Adipose tissue (tissue), 3 donors: ENCODE results near the gene TM4SF5. TPM values are rescaled to one million over a fixed set of nuclear protein-coding genes. Genes with fewer than 3 reads are reported as not detected.
"Not testable (repeated sequence)": the region's sequence is repeated elsewhere in the genome, so short reads cannot be mapped to it uniquely, and the experiment has no call there.

Source experiments
- H3K27ac ChIP-seq: one replicate; pipeline ENCODE4 v1.5.1; 2013; ENCODE audit warnings: low read depth, low read length
- WGBS, 3 donors: extraction: QIAGEN DNeasy Blood & Tissue Kit; methylation state at CpG; one replicate each; pipeline ENCODE4 v1.1.7; 2013; 5-methylcytosine and 5-hydroxymethylcytosine counted together
- polyA plus RNA-seq, 3 donors: library from polyadenylated mRNA; stranded (reverse); fragments of 200-250 nt; gene quantifications; one replicate each; pipeline ENCODE4 v1.2.3, GENCODE V29; 2013
- donor health status: healthy with polysubstance abuse.
- donor health status: Bipolar disorder and iron deficiency.
- donor health status: healthy.

Gene TM4SF5
- polyA plus RNA-seq, 3 donors: 0.12 to 0.85 TPM; not detected in 1

GRCh38 chr17:4812690-4813089 lies 41.0 kb downstream of the TM4SF5 start:
- whole genome bisulfite sequencing, 3 donors: 76 to 90% (median 88%) methylated on average over 7 of the region's 7 CpGs
- H3K27ac ChIP-seq: no peak overlapping the region

GRCh38 chr17:4815043-4815675 lies 43.5 kb downstream of the TM4SF5 start:
- H3K27ac ChIP-seq: no peak overlapping the region
- WGBS, 3 donors: 80 to 91% (median 87%) methylated on average over 7 of the region's 7 CpGs

GRCh38 chr17:4816826-4817225 lies 45.1 kb downstream of the TM4SF5 start:
- WGBS, 3 donors: 89 to 94% (median 92%) methylated on average over 13 of the region's 13 CpGs
- H3K27ac ChIP-seq: no peak overlapping the region

- 78 to 83% (median 79%) methylated on average over 10 to 12 of the region's 12 CpGs for WGBS, 3 donors
- H3K27ac ChIP-seq: no peak overlapping the region
Observed at GRCh38 chr17:4818276-4818675, 46.6 kb downstream of the TM4SF5 start.

GRCh38 chr17:4822835-4823234 lies 51.1 kb downstream of the TM4SF5 start:
- H3K27ac ChIP-seq: no peak overlapping the region
- WGBS, 3 donors: 73 to 86% (median 77%) methylated on average over 3 of the region's 3 CpGs

GRCh38 chr17:4823373-4824089 lies 51.8 kb downstream of the TM4SF5 start:
- no peak overlapping the region for H3K27ac ChIP-seq
- 52 to 79% (median 74%) methylated on average over 12 of the region's 12 CpGs for whole genome bisulfite sequencing, 3 donors

- WGBS, 3 donors: 72 to 75% (median 74%) methylated on average over 8 of the region's 8 CpGs
- no peak overlapping the region for H3K27ac ChIP-seq
Observed at GRCh38 chr17:4827399-4827798, 55.7 kb downstream of the TM4SF5 start.

GRCh38 chr17:4832829-4833177 lies 61.1 kb downstream of the TM4SF5 start:
- 0 to 3% (median 1%) methylated on average over 8 to 10 of the region's 17 CpGs for WGBS, 3 donors
- H3K27ac ChIP-seq: not testable (repeated sequence)

Other genes starting within 250 kb of the TM4SF5 start
- 10 to 100 TPM; 19.0 to 40.7 (median 22.7) TPM for gene MYBBP1A, start 216.5 kb upstream of the TM4SF5 start, polyA plus RNA-seq
- gene GGT6, start 211.3 kb upstream of the TM4SF5 start, polyA plus RNA-seq: 10 to 100 TPM in 1 of 3 donors, 1 to 10 TPM in 1, not detected in 1; 1.6 to 20.3 TPM
- gene SMTNL2, start 187.4 kb upstream of the TM4SF5 start, polyA plus RNA-seq: 1 to 10 TPM in 1 of 3 donors, under 1 TPM in 2; 0.35 to 1.3 (median 0.77) TPM
- gene ALOX15, start 130.2 kb upstream of the TM4SF5 start, polyA plus RNA-seq: 1 to 10 TPM in 2 of 3 donors, under 1 TPM in 1; 0.09 to 9.6 (median 2.5) TPM
- gene PELP1, start 67.7 kb upstream of the TM4SF5 start, polyA plus RNA-seq: 10 to 100 TPM; 13.3 to 29.1 (median 18.7) TPM
- 10 to 100 TPM in 2 of 3 donors, 1 to 10 TPM in 1; 6.6 to 72.4 (median 43.6) TPM for gene ARRB2, start 61.3 kb upstream of the TM4SF5 start, polyA plus RNA-seq
- 10 to 100 TPM; 19.2 to 36.9 (median 23.2) TPM for gene MED11, start 40.5 kb upstream of the TM4SF5 start, polyA plus RNA-seq
- gene ZMYND15, start 32.1 kb upstream of the TM4SF5 start, polyA plus RNA-seq: under 1 TPM; 0.33 to 0.90 (median 0.56) TPM
- 10 to 100 TPM in 2 of 3 donors, 1 to 10 TPM in 1; 6.6 to 13.3 (median 12.1) TPM for gene CXCL16, start 32.0 kb upstream of the TM4SF5 start, polyA plus RNA-seq
- 1 to 10 TPM in 2 of 3 donors, under 1 TPM in 1; 0.48 to 4.7 (median 2.1) TPM for gene VMO1, start 14.5 kb downstream of the TM4SF5 start, polyA plus RNA-seq
- gene GLTPD2, start 17.1 kb downstream of the TM4SF5 start, polyA plus RNA-seq: under 1 TPM in 1 of 3 donors, not detected in 2; 0.12 TPM
- gene PSMB6, start 24.3 kb downstream of the TM4SF5 start, polyA plus RNA-seq: 100 to 1,000 TPM in 2 of 3 donors, 10 to 100 TPM in 1; 81.5 to 182 (median 181) TPM
- gene PLD2, start 35.3 kb downstream of the TM4SF5 start, polyA plus RNA-seq: 10 to 100 TPM; 14.4 to 32.1 (median 16.0) TPM
- 10 to 100 TPM; 25.8 to 52.9 (median 30.0) TPM for gene MINK1, start 61.5 kb downstream of the TM4SF5 start, polyA plus RNA-seq
- gene C17orf107, start 127.7 kb downstream of the TM4SF5 start, polyA plus RNA-seq: 1 to 10 TPM; 1.4 to 2.9 (median 2.6) TPM
- 1 to 10 TPM; 1.2 to 3.1 (median 1.8) TPM for gene CHRNE, start 131.2 kb downstream of the TM4SF5 start, polyA plus RNA-seq
- under 1 TPM in 2 of 3 donors, not detected in 1; 0.04 to 0.05 TPM for gene GP1BA, start 160.4 kb downstream of the TM4SF5 start, polyA plus RNA-seq
- gene SLC25A11, start 168.2 kb downstream of the TM4SF5 start, polyA plus RNA-seq: 10 to 100 TPM; 25.6 to 68.6 (median 49.6) TPM
- 100 to 1,000 TPM in 1 of 3 donors, 10 to 100 TPM in 2; 60.2 to 111 (median 79.2) TPM for gene RNF167, start 168.4 kb downstream of the TM4SF5 start, polyA plus RNA-seq
- gene PFN1, start 176.6 kb downstream of the TM4SF5 start, polyA plus RNA-seq: 1,000 to 10,000 TPM in 1 of 3 donors, 100 to 1,000 TPM in 2; 270 to 1,173 (median 475) TPM
- gene ENO3, start 179.2 kb downstream of the TM4SF5 start, polyA plus RNA-seq: 10 to 100 TPM in 1 of 3 donors, 1 to 10 TPM in 2; 5.1 to 13.5 (median 6.4) TPM
- gene SPAG7, start 195.9 kb downstream of the TM4SF5 start, polyA plus RNA-seq: 10 to 100 TPM; 34.0 to 73.9 (median 73.1) TPM
- 10 to 100 TPM; 23.2 to 78.6 (median 60.5) TPM for gene CAMTA2, start 215.8 kb downstream of the TM4SF5 start, polyA plus RNA-seq
- 1 to 10 TPM in 2 of 3 donors, under 1 TPM in 1; 0.47 to 1.6 (median 1.1) TPM for gene INCA1, start 225.6 kb downstream of the TM4SF5 start, polyA plus RNA-seq
- 100 to 1,000 TPM in 1 of 3 donors, 10 to 100 TPM in 2; 36.0 to 113 (median 78.9) TPM for gene KIF1C, start 226.1 kb downstream of the TM4SF5 start, polyA plus RNA-seq